Neuronal stem cell (in vitro differentiated cells): ENCODE measurements around the gene SEMA6A.
A peak's percentile ranks its signal among the peaks of the same experiment; 100 is the strongest.

Source experiments
- DNase-seq: peaks from one replicate; pipeline ENCODE4 v3.0.0-alpha.2; 2013; ENCODE audit warnings: low spot score
- H2AFZ ChIP-seq: one replicate; pipeline ENCODE4 v1.6.1; 2013; ENCODE audit warnings: mild to moderate bottlenecking, low read length, inconsistent platforms
- H2AK5ac ChIP-seq: 2 replicates; pipeline ENCODE4 v1.6.1; 2013; ENCODE audit warnings: low read depth, mild to moderate bottlenecking, inconsistent platforms, low read length, moderate library complexity, mixed read lengths
- H2BK120ac ChIP-seq: 2 replicates; pipeline ENCODE4 v1.6.1; 2013; ENCODE audit warnings: low read depth, mild to moderate bottlenecking, inconsistent platforms, low read length, moderate library complexity, mixed read lengths
- H2BK12ac ChIP-seq: one replicate; pipeline ENCODE4 v1.6.1; 2013; ENCODE audit warnings: low read length, inconsistent platforms
- H2BK15ac ChIP-seq: 2 replicates; pipeline ENCODE4 v1.6.1; 2013; ENCODE audit warnings: mild to moderate bottlenecking, low read length, inconsistent platforms, mixed read lengths
- H2BK5ac ChIP-seq: one replicate; pipeline ENCODE4 v1.6.1; 2013; ENCODE audit warnings: inconsistent platforms, mild to moderate bottlenecking, low read length, moderate library complexity
- H3K14ac ChIP-seq: one replicate; pipeline ENCODE4 v1.6.1; 2013; ENCODE audit warnings: low read length, inconsistent platforms
- H3K18ac ChIP-seq: 2 replicates; pipeline ENCODE4 v1.6.1; 2013; ENCODE audit warnings: low read length, inconsistent platforms
- H3K23ac ChIP-seq: 2 replicates; pipeline ENCODE4 v1.6.1; 2013; ENCODE audit warnings: low read depth, mild to moderate bottlenecking, mixed read lengths, low read length, inconsistent platforms; ENCODE audit not compliant: poor library complexity
- H3K27ac ChIP-seq: replicated peaks from 3 replicates; pipeline ENCODE4 v1.5.1; 2013; ENCODE audit warnings: low read length, inconsistent platforms
- H3K27me3 ChIP-seq, 3 experiments: 2 replicates each; pipeline ENCODE4 v1.6.1; 2013; ENCODE audit warnings: low read length in 3 of 3, mild to moderate bottlenecking in 2 of 3, inconsistent platforms in 1 of 3, low read depth in 1 of 3, mixed read lengths in 1 of 3, moderate library complexity in 1 of 3; ENCODE audit not compliant: control insufficient read depth in 3 of 3, insufficient read depth in 3 of 3
- H3K36me3 ChIP-seq, 2 donors: replicated peaks in 1 of 2; 2 replicates each; pipeline ENCODE4 v1.6.1; 2013; ENCODE audit warnings: low read length in 2 of 2; ENCODE audit not compliant: control insufficient read depth in 2 of 2, insufficient read depth in 2 of 2
- H3K4ac ChIP-seq: 2 replicates; pipeline ENCODE4 v1.6.1; 2013; ENCODE audit warnings: inconsistent platforms, mild to moderate bottlenecking, low read length, moderate library complexity
- H3K4me1 ChIP-seq, 2 donors: 1 replicate in 1 of 2; 2 replicates in 1 of 2; pipeline ENCODE4 v1.6.1; 2013; ENCODE audit warnings: low read length in 2 of 2, low read depth in 1 of 2; ENCODE audit not compliant: control insufficient read depth in 2 of 2, insufficient read depth in 1 of 2
- H3K4me2 ChIP-seq: one replicate; pipeline ENCODE4 v1.6.1; 2013; ENCODE audit warnings: mild to moderate bottlenecking, low read length, inconsistent platforms; ENCODE audit not compliant: insufficient read depth, poor library complexity, severe bottlenecking
- H3K4me3 ChIP-seq, 2 donors: 2 replicates each; pipeline ENCODE4 v1.5.1; 2013; ENCODE audit warnings: low read length in 2 of 2, mild to moderate bottlenecking in 2 of 2, inconsistent platforms in 1 of 2, moderate library complexity in 1 of 2
- H3K79me1 ChIP-seq: one replicate; pipeline ENCODE4 v1.6.1; 2013; ENCODE audit warnings: low read depth, mild to moderate bottlenecking, inconsistent platforms, low read length, moderate library complexity
- H3K9ac ChIP-seq: one replicate; pipeline ENCODE4 v1.6.1; 2013; ENCODE audit warnings: mild to moderate bottlenecking, low read depth, low read length, inconsistent platforms; ENCODE audit not compliant: poor library complexity
- H3K9me3 ChIP-seq, 2 donors: replicated peaks in 1 of 2; 2 replicates each; pipeline versions ENCODE3 to v1.6.1; 2013; ENCODE audit warnings: low read length in 2 of 2, mild to moderate bottlenecking in 2 of 2, inconsistent platforms in 1 of 2, low read depth in 1 of 2, mixed read lengths in 1 of 2, moderate library complexity in 1 of 2; ENCODE audit not compliant: control insufficient read depth in 2 of 2, insufficient read depth in 1 of 2
- H4K8ac ChIP-seq: one replicate; pipeline ENCODE4 v1.6.1; 2013; ENCODE audit warnings: low read depth, mild to moderate bottlenecking, inconsistent platforms, low read length, moderate library complexity
- H4K91ac ChIP-seq: one replicate; pipeline ENCODE4 v1.6.1; 2013; ENCODE audit warnings: low read length, low read depth, mild to moderate bottlenecking, inconsistent platforms; ENCODE audit not compliant: poor library complexity
- WGBS, 2 donors: extraction: QIAGEN DNeasy Blood & Tissue Kit; methylation state at CpG; one replicate each; pipeline ENCODE4 v1.1.7; 2013; ENCODE audit warnings: missing lambda C conversion rate in 2 of 2, mixed read lengths in 1 of 2; ENCODE audit not compliant: insufficient read length in 2 of 2, insufficient replicate concordance in 1 of 2; ENCODE audit errors: extremely low coverage in 2 of 2; 5-methylcytosine and 5-hydroxymethylcytosine counted together

The SEMA6A gene

DNA sequence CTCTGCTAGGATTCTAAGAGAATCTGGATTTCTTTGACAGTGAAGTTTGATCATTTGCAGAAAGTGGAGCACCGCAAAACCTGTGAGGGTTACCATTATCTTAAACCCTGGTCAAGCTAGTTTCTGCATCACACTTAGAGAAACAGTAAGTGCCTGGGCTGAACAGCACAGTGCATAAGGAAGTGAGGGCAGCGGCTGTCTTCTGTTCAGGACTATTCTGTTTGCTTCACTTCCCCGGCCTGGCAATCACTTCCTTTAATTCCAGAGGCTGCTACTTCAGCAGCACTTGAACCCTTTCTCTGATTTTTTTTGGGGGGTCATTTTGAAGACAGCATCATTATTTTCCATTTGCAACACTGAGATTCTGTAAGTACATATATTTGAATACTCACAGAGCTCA lies 32.0 kb downstream of the SEMA6A start:
- WGBS, 2 donors = no CpG with 5 or more reads among the region's 3 CpGs
- Histone ChIP-seq H2BK5ac (no peak overlapping the region), H3K27ac (no peak overlapping the region), H4K8ac (no peak overlapping the region), H2BK120ac (no peak overlapping the region), H2BK12ac (no peak overlapping the region), H3K36me3 (peaks cover 0 to 3% of the 10 kb centered on the region in 2 donors), H3K27me3 (no peaks in the 10 kb centered on the region), H2AFZ (no peak overlapping the region), H2BK15ac (no peak overlapping the region), H3K9me3 (peaks cover 4 to 22% of the 10 kb centered on the region in 2 donors), H3K4me3 (no peak overlapping the region), H3K14ac (no peak overlapping the region), H3K4me2 (no peak overlapping the region), H3K79me1 (no peaks in the 10 kb centered on the region), H3K4me1 (no peaks in the 10 kb centered on the region), H2AK5ac (no peak overlapping the region), H3K23ac (no peak overlapping the region), H3K4ac (no peak overlapping the region), H3K9ac (no peak overlapping the region), H3K18ac (no peak overlapping the region), H4K91ac (no peak overlapping the region)
- DNase-seq = no peak

GRCh38 chr5:116539222-116539621 lies 35.4 kb downstream of the SEMA6A start:
- Histone ChIP-seq H3K9ac (no peak overlapping the region), H2BK15ac (no peak overlapping the region)

DNA sequence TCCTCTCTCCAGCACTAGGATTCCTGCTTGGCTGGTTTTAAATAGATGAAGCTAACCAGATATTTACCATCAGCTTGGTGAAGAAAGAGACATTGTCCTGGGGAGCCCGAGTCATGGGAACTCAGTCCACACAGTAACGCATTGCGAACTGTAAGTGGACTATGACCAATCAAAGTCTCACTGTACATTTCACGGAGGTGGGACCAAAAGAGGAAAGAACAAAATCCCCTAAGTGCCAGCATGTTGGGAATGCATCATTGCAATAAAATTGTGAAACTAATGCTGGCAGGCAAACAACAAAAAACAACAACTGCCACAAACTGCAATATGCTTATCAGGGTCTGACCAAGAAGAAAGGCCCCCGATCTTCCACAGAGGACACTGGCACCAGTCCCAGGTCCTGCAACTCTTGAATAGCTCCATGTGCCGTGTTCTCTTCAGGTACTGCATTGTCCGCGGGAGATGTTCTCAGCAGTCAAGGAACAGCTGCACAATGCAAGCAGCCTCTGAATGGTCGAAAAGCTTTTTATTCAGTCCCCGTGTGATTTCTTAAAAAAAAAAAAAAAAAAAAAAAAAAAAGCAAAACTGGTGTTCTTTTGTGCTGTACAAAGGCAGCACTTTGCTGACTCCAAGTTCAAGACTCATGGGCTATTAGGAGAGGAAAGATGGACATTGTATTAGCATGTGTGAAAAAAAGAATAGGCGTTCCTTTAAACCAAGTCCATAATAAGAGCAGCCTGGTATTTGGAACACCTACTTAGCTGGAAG lies 38.1 kb downstream of the SEMA6A start:
- Histone ChIP-seq H3K23ac (no peak overlapping the region), H3K4me2 (no peak overlapping the region), H3K18ac (no peak overlapping the region), H3K36me3 (no peaks in the 10 kb centered on the region), H3K9ac (no peak overlapping the region), H3K27ac (peak overlapping the region; percentile 46), H2AFZ (no peak overlapping the region), H3K4ac (no peak overlapping the region), H2BK120ac (no peak overlapping the region), H3K14ac (no peak overlapping the region), H2BK15ac (no peak overlapping the region), H3K9me3 (peaks cover 0 to 4% of the 10 kb centered on the region in 2 donors), H4K91ac (no peak overlapping the region), H3K79me1 (no peaks in the 10 kb centered on the region), H2BK5ac (no peak overlapping the region), H3K4me3 (no peak overlapping the region), H2AK5ac (no peak overlapping the region), H2BK12ac (no peak overlapping the region), H4K8ac (no peak overlapping the region), H3K27me3 (no peaks in the 10 kb centered on the region), H3K4me1 (peaks cover 12 to 22% of the 10 kb centered on the region in 2 donors)
- no CpG with 5 or more reads among the region's 11 CpGs for WGBS, 2 donors
- DNase-seq = no peak

More at GRCh38 chr5:116539222-116539621, 35.4 kb downstream of the SEMA6A start:
- no CpG with 5 or more reads among the region's 3 CpGs for WGBS, 2 donors
- Histone ChIP-seq H3K79me1 (no peaks in the 10 kb centered on the region), H4K8ac (no peak overlapping the region), H2BK12ac (no peak overlapping the region), H3K36me3 (no peaks in the 10 kb centered on the region), H3K23ac (no peak overlapping the region), H2AFZ (no peak overlapping the region), H3K4me1 (peaks cover 9 to 17% of the 10 kb centered on the region in 2 donors), H3K4me2 (no peak overlapping the region), H2AK5ac (no peak overlapping the region), H3K9me3 (peaks cover 0 to 4% of the 10 kb centered on the region in 2 donors), H3K4ac (no peak overlapping the region), H4K91ac (no peak overlapping the region), H3K4me3 (no peak overlapping the region), H2BK5ac (no peak overlapping the region), H3K27ac (no peak overlapping the region), H3K14ac (no peak overlapping the region), H2BK120ac (no peak overlapping the region), H3K18ac (no peak overlapping the region), H3K27me3 (no peaks in the 10 kb centered on the region)
- no peak for DNase-seq

- WGBS, 2 donors = no CpG with 5 or more reads among the region's 2 CpGs
- Histone ChIP-seq H2AK5ac (no peak overlapping the region), H3K23ac (no peak overlapping the region), H3K9me3 (peaks cover 0 to 4% of the 10 kb centered on the region in 2 donors), H4K91ac (no peak overlapping the region), H2BK120ac (no peak overlapping the region), H3K14ac (no peak overlapping the region), H2BK15ac (no peak overlapping the region), H3K27ac (no peak overlapping the region), H2AFZ (no peak overlapping the region), H3K4ac (no peak overlapping the region), H3K4me1 (peaks cover 12 to 22% of the 10 kb centered on the region in 2 donors), H3K79me1 (no peaks in the 10 kb centered on the region), H2BK5ac (no peak overlapping the region), H3K27me3 (no peaks in the 10 kb centered on the region), H2BK12ac (no peak overlapping the region), H4K8ac (no peak overlapping the region), H3K18ac (no peak overlapping the region), H3K4me2 (no peak overlapping the region), H3K36me3 (no peaks in the 10 kb centered on the region), H3K9ac (no peak overlapping the region), H3K4me3 (no peak overlapping the region)
- no peak for DNase-seq
Observed at GRCh38 chr5:116534964-116535651, 39.5 kb downstream of the SEMA6A start.
